ENCODE results near the gene CACUL1. TPM values are rescaled to one million over a fixed set of nuclear protein-coding genes. Genes with fewer than 3 reads are reported as not detected.
A peak's percentile ranks its signal among the peaks of the same experiment; 100 is the strongest.
"Not testable (repeated sequence)": the region's sequence is repeated elsewhere in the genome, so short reads cannot be mapped to it uniquely, and the experiment has no call there.

CACUL1 gene
- total RNA-seq, 1 donor from 2014 or later = 52.4 TPM

DNA sequence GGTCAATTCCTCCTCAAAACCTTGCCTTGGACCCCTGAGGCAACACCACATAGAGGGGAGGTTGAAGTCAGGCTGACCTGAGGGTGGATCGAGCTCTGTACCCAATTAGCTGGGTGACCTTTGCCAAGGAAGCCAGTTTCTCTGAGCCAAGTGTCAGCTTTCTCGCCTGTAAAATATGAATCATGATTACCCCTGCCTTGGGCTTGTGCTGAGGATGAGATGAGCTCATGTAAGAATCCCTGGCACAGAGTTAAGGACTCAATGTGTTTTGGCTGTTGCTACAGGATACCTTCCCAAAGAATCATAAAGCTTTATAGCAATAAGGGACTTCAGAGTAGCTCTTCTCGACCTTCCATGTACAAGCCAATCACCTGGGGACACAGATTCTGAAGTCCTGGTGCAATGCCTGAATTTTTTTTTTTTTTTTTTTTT lies 43.5 kb upstream of the CACUL1 start:
- Histone ChIP-seq H3K27me3 (ENCODE audit: insufficient read depth, low read length) (no peaks in the 10 kb centered on the region), H3K4me1 (ENCODE audit: insufficient read depth, low read length) (peaks cover 3% of the 10 kb centered on the region), H3K79me2 (ENCODE audit: insufficient read depth, low read length) (no peaks in the 10 kb centered on the region), H3K4me3 (ENCODE audit: insufficient read depth, low read depth, low read length) (no peak overlapping the region), H3K9ac (ENCODE audit: low read length) (no peak overlapping the region), H3K27ac (ENCODE audit: low read depth, low read length) (no peak overlapping the region), H3K9me3 (ENCODE audit: insufficient read depth, low read depth, low read length) (no peaks in the 10 kb centered on the region), H3K4me2 (ENCODE audit: low read length) (no peak overlapping the region), H3K36me3 (ENCODE audit: insufficient read depth, low read length) (no peaks in the 10 kb centered on the region), H2AFZ (ENCODE audit: low read depth, low read length) (no peak overlapping the region), H4K20me1 (ENCODE audit: insufficient read depth, low read length) (no peaks in the 10 kb centered on the region)
- peaks cover 4% of the 10 kb centered on the region for H3K9me3 Mint-ChIP-seq (ENCODE audit: unreplicated experiment)
- peak overlapping the region; percentile 2 for H3K27ac Mint-ChIP-seq (ENCODE audit: unreplicated experiment)
- peak; percentile 63 for DNase-seq (ENCODE audit: low read depth)
- H3K27me3 Mint-ChIP-seq (ENCODE audit: low read depth, unreplicated experiment) = no peaks in the 10 kb centered on the region
- no peak overlapping the region for H3K4me3 Mint-ChIP-seq (ENCODE audit: unreplicated experiment)
- H3K4me1 Mint-ChIP-seq (ENCODE audit: low read depth, unreplicated experiment) = peaks cover 16% of the 10 kb centered on the region
- FAIRE-seq = no peak
- H3K36me3 Mint-ChIP-seq (ENCODE audit: low read depth, unreplicated experiment) = no peaks in the 10 kb centered on the region
- TF ChIP-seq, protein P1, sequence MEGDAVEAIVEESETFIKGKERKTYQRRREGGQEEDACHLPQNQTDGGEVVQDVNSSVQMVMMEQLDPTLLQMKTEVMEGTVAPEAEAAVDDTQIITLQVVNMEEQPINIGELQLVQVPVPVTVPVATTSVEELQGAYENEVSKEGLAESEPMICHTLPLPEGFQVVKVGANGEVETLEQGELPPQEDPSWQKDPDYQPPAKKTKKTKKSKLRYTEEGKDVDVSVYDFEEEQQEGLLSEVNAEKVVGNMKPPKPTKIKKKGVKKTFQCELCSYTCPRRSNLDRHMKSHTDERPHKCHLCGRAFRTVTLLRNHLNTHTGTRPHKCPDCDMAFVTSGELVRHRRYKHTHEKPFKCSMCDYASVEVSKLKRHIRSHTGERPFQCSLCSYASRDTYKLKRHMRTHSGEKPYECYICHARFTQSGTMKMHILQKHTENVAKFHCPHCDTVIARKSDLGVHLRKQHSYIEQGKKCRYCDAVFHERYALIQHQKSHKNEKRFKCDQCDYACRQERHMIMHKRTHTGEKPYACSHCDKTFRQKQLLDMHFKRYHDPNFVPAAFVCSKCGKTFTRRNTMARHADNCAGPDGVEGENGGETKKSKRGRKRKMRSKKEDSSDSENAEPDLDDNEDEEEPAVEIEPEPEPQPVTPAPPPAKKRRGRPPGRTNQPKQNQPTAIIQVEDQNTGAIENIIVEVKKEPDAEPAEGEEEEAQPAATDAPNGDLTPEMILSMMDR (IDR thresholded peaks at IDR 0.05; ENCODE audit: insufficient read depth, low read depth, low read length) = no peak
- TF ChIP-seq EZH2 (IDR thresholded peaks at IDR 0.05; ENCODE audit: insufficient read depth, low read length) = no peak

DNA sequence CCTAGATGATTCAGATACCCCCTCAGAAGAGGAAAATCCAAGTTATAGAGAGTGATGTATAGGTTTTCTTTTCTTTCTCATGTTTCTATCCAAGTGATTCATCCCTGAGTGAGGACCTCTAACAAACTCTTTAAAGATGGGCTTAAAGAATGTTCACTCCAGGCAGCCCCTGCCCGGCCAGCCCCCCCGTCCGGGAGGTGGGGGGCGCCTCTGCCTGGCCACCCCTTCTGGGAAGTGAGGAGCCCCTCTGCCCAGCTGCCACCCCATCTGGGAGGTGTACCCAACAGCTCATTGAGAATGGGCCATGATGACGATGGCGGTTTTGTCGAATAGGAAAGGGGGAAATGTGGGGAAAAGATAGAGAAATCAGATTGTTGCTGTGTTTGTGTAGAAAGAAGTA lies 40.2 kb upstream of the CACUL1 start:
- not testable (repeated sequence) for H2AFZ ChIP-seq (ENCODE audit: low read depth, low read length); H3K4me1 Mint-ChIP-seq (ENCODE audit: low read depth, unreplicated experiment); FAIRE-seq

DNA sequence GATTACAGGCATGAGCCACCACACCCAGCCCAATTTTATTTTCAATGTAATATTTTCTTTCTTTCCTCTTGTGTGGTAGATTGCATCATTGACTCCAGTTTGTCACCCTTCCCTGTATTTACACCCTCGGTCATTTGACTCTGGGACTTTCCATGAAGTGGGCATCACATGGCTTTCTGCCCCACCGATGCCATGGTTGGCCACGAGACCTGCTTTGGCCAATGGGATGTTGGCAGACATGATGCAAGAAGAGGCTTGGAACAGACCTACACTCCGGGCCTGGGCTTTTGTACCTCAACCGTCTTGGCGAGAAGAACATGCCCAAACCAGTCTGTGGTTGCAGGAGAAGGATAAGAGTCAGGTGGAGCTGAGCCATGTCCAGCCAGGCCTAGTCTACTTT lies 38.8 kb upstream of the CACUL1 start:
- Histone ChIP-seq H3K4me1 (ENCODE audit: insufficient read depth, low read length) (peaks cover under 1% of the 10 kb centered on the region), H3K27me3 (ENCODE audit: insufficient read depth, low read length) (no peaks in the 10 kb centered on the region), H3K36me3 (ENCODE audit: insufficient read depth, low read length) (no peaks in the 10 kb centered on the region), H3K4me3 (ENCODE audit: insufficient read depth, low read depth, low read length) (no peak overlapping the region), H3K4me2 (ENCODE audit: low read length) (no peak overlapping the region), H3K9ac (ENCODE audit: low read length) (no peak overlapping the region), H3K9me3 (ENCODE audit: insufficient read depth, low read depth, low read length) (no peaks in the 10 kb centered on the region), H4K20me1 (ENCODE audit: insufficient read depth, low read length) (no peaks in the 10 kb centered on the region), H3K79me2 (ENCODE audit: insufficient read depth, low read length) (no peaks in the 10 kb centered on the region), H3K27ac (ENCODE audit: low read depth, low read length) (no peak overlapping the region), H2AFZ (ENCODE audit: low read depth, low read length) (no peak overlapping the region)
- TF ChIP-seq, protein P1 (IDR thresholded peaks at IDR 0.05; ENCODE audit: insufficient read depth, low read depth, low read length) = no peak
- TF ChIP-seq EZH2 (IDR thresholded peaks at IDR 0.05; ENCODE audit: insufficient read depth, low read length) = no peak
- peaks cover 2% of the 10 kb centered on the region for H3K27me3 Mint-ChIP-seq (ENCODE audit: low read depth, unreplicated experiment)
- H3K36me3 Mint-ChIP-seq (ENCODE audit: low read depth, unreplicated experiment) = no peaks in the 10 kb centered on the region
- no peak for DNase-seq (ENCODE audit: low read depth)
- peaks cover 2% of the 10 kb centered on the region for H3K4me1 Mint-ChIP-seq (ENCODE audit: low read depth, unreplicated experiment)
- no peak overlapping the region for H3K4me3 Mint-ChIP-seq (ENCODE audit: unreplicated experiment)
- H3K27ac Mint-ChIP-seq (ENCODE audit: unreplicated experiment) = no peak overlapping the region
- FAIRE-seq = no peak
- peaks cover 7% of the 10 kb centered on the region for H3K9me3 Mint-ChIP-seq (ENCODE audit: unreplicated experiment)

More for the DNA sequence above, 40.2 kb upstream of the CACUL1 start:
- not testable (repeated sequence) for H3K9ac ChIP-seq (ENCODE audit: low read length); H3K4me3 Mint-ChIP-seq (ENCODE audit: unreplicated experiment); H3K9me3 ChIP-seq (ENCODE audit: insufficient read depth, low read depth, low read length); H3K79me2 ChIP-seq (ENCODE audit: insufficient read depth, low read length); H3K36me3 Mint-ChIP-seq (ENCODE audit: low read depth, unreplicated experiment); H3K9me3 Mint-ChIP-seq (ENCODE audit: unreplicated experiment); DNase-seq (ENCODE audit: low read depth); H4K20me1 ChIP-seq (ENCODE audit: insufficient read depth, low read length); H3K4me1 ChIP-seq (ENCODE audit: insufficient read depth, low read length); H3K36me3 ChIP-seq (ENCODE audit: insufficient read depth, low read length); H3K27ac ChIP-seq (ENCODE audit: low read depth, low read length); H3K4me3 ChIP-seq (ENCODE audit: insufficient read depth, low read depth, low read length); H3K27ac Mint-ChIP-seq (ENCODE audit: unreplicated experiment); H3K27me3 ChIP-seq (ENCODE audit: insufficient read depth, low read length); H3K27me3 Mint-ChIP-seq (ENCODE audit: low read depth, unreplicated experiment); H3K4me2 ChIP-seq (ENCODE audit: low read length)

Measured in astrocyte (in vitro differentiated cells and primary cell).